ENCODE measurements around the gene CA10. TPM values are rescaled to one million over a fixed set of nuclear protein-coding genes. Genes with fewer than 3 reads are reported as not detected.

The CA10 gene
- polyA plus RNA-seq, 1 donor (not counting 4 experiments of a cell fraction or from before 2014, with no cell fraction given) = 2.9 TPM

- Histone ChIP-seq H3K27ac (ENCODE audit: control insufficient read depth, insufficient read depth, low read length) (no peak overlapping the region), H3K4me1 (ENCODE audit: control insufficient read depth, extremely low read depth, insufficient read depth, low read length) (no peaks in the 10 kb centered on the region), H2AFZ (ENCODE audit: control insufficient read depth, low read length) (no peak overlapping the region), H3K27me3 (ENCODE audit: control insufficient read depth, extremely low read depth, insufficient read depth, low read length) (no peaks in the 10 kb centered on the region), H3K9me1 (ENCODE audit: control insufficient read depth, extremely low read depth, insufficient read depth, low read length) (no peaks in the 10 kb centered on the region), H3K9me3 (ENCODE audit: control insufficient read depth, low read depth, low read length) (no peaks in the 10 kb centered on the region), H4K20me1 (ENCODE audit: control insufficient read depth, extremely low read depth, insufficient read depth, low read length) (no peaks in the 10 kb centered on the region), H3K9ac (ENCODE audit: control insufficient read depth, extremely low read depth, insufficient read depth, low read length) (no peak overlapping the region), H3K4me3 (ENCODE audit: control insufficient read depth in 2 of 3, extremely low read depth in 1 of 3, insufficient read depth in 2 of 3, low read depth in 1 of 3, low read length in 3 of 3) (no peak overlapping the region), H3K79me2 (ENCODE audit: control insufficient read depth, insufficient read depth, low read length) (no peaks in the 10 kb centered on the region), H3K36me3 (ENCODE audit: control insufficient read depth in 2 of 2, extremely low read depth in 1 of 2, insufficient read depth in 2 of 2, low read length in 2 of 2) (no peaks in the 10 kb centered on the region), H3K4me2 (ENCODE audit: control insufficient read depth, extremely low read depth, insufficient read depth, low read depth, low read length) (no peak overlapping the region)
- FAIRE-seq (peak; percentile 56), DNase-seq (ENCODE audit: low read depth, low spot score) (peak; percentile 21)
- dilution Hi-C loops (cut with MboI; ENCODE audit: extremely low pct_ligation_motif_present, low sequenced_read_pairs) = no loop called here
- TF ChIP-seq CTCF (optimal IDR thresholded peaks at IDR 0.05 in 1 of 3, IDR thresholded peaks at IDR 0.05 in 1 of 3, conservative IDR thresholded peaks at IDR 0.05 in 1 of 3; ENCODE audit: extremely low read depth in 1 of 3, insufficient read depth in 2 of 3, low read length in 3 of 3) (no peak), EZH2 (IDR thresholded peaks at IDR 0.05; ENCODE audit: low read length) (no peak)
Measured at GRCh38 chr17:51673070-51673469, 485.4 kb downstream of the CA10 start.

- Histone ChIP-seq H3K36me3 (ENCODE audit: control insufficient read depth in 2 of 2, extremely low read depth in 1 of 2, insufficient read depth in 2 of 2, low read length in 2 of 2) (no peaks in the 10 kb centered on the region), H3K9me1 (ENCODE audit: control insufficient read depth, extremely low read depth, insufficient read depth, low read length) (no peaks in the 10 kb centered on the region), H3K9me3 (ENCODE audit: control insufficient read depth, low read depth, low read length) (no peaks in the 10 kb centered on the region), H3K27ac (ENCODE audit: control insufficient read depth, insufficient read depth, low read length) (no peak overlapping the region), H3K9ac (ENCODE audit: control insufficient read depth, extremely low read depth, insufficient read depth, low read length) (no peak overlapping the region), H3K4me1 (ENCODE audit: control insufficient read depth, extremely low read depth, insufficient read depth, low read length) (no peaks in the 10 kb centered on the region), H2AFZ (ENCODE audit: control insufficient read depth, low read length) (no peak overlapping the region), H4K20me1 (ENCODE audit: control insufficient read depth, extremely low read depth, insufficient read depth, low read length) (no peaks in the 10 kb centered on the region), H3K4me3 (ENCODE audit: control insufficient read depth in 2 of 3, extremely low read depth in 1 of 3, insufficient read depth in 2 of 3, low read depth in 1 of 3, low read length in 3 of 3) (no peak overlapping the region), H3K27me3 (ENCODE audit: control insufficient read depth, extremely low read depth, insufficient read depth, low read length) (no peaks in the 10 kb centered on the region), H3K4me2 (ENCODE audit: control insufficient read depth, extremely low read depth, insufficient read depth, low read depth, low read length) (no peak overlapping the region), H3K79me2 (ENCODE audit: control insufficient read depth, insufficient read depth, low read length) (no peaks in the 10 kb centered on the region)
- dilution Hi-C loops (cut with MboI; ENCODE audit: extremely low pct_ligation_motif_present, low sequenced_read_pairs) = no loop called here
- TF ChIP-seq CTCF (optimal IDR thresholded peaks at IDR 0.05 in 1 of 3, IDR thresholded peaks at IDR 0.05 in 1 of 3, conservative IDR thresholded peaks at IDR 0.05 in 1 of 3; ENCODE audit: extremely low read depth in 1 of 3, insufficient read depth in 2 of 3, low read length in 3 of 3) (no peak), EZH2 (IDR thresholded peaks at IDR 0.05; ENCODE audit: low read length) (no peak)
- DNase-seq (ENCODE audit: low read depth, low spot score) = no peak
- FAIRE-seq = no peak
Measured at GRCh38 chr17:51672065-51672464, 486.4 kb downstream of the CA10 start.

Data from keratinocyte (primary cell).